UCSD-AML1 (cell line): ENCODE measurements around the gene RASA3.

Experiments used
- DNase-seq: peaks from one replicate; lab custom pipeline; 2025; ENCODE audit not compliant: unreplicated experiment; lab: John Stamatoyannopoulos, UW

Gene RASA3

DNA sequence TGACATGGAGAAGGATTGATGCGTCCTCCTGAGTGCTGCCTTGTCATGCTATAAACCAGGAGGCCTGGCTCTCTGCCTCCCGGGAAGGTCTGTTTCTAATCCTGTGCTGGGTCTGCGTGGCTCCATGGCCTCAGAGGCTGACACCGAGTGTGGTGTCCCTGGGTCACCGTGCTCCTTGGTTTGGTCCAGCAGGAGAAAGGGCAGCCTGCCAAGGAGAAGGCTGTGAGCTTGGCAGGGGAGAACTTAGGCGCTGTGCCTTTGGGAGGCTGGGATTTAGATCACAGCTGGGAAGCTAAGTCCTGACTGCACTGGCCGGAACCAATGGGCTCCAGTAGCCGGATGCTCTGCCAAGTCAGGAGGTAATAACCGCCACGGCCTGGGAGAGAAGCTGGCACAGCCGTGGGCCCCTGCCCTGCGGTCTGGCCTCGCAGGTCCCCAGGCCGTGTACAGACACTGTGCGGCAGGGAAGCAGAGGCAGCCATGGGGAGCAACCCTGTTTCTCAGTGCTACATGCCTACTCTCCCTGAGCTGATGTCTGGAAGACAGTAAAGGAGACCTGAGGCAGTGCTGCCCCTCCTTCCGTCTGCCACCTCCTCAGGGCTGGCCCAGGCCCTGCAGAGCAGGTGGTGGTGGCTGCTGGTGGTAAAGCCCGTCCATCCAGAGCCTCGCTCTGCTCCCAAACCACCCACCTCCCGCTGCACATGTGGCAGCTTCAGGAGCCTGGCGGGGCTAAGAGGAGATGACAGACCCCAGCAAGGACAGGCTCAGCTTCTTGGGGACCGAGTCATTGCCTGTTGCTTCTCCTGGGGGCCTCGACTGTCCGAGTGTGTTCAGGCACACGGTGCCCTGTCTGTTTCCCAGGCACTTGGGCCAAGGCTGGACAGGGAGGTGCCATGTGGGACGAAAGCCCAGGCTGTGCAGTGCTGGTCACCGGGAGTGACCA is 203.5 kb downstream of the RASA3 start:
- DNase-seq, result no peak
